Measurements from ENCODE around the gene POU2AF2.

- TF ChIP-seq E2F5 (CRISPR knock-in tag; IDR thresholded peaks at IDR 0.05): no peak
- no peak for TF ChIP-seq TCF7 (CRISPR knock-in tag; IDR thresholded peaks at IDR 0.05; ENCODE audit: low read depth)
- TF ChIP-seq, protein P1, sequence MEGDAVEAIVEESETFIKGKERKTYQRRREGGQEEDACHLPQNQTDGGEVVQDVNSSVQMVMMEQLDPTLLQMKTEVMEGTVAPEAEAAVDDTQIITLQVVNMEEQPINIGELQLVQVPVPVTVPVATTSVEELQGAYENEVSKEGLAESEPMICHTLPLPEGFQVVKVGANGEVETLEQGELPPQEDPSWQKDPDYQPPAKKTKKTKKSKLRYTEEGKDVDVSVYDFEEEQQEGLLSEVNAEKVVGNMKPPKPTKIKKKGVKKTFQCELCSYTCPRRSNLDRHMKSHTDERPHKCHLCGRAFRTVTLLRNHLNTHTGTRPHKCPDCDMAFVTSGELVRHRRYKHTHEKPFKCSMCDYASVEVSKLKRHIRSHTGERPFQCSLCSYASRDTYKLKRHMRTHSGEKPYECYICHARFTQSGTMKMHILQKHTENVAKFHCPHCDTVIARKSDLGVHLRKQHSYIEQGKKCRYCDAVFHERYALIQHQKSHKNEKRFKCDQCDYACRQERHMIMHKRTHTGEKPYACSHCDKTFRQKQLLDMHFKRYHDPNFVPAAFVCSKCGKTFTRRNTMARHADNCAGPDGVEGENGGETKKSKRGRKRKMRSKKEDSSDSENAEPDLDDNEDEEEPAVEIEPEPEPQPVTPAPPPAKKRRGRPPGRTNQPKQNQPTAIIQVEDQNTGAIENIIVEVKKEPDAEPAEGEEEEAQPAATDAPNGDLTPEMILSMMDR (IDR thresholded peaks at IDR 0.05): no peak
- TF ChIP-seq ATF3 (CRISPR knock-in tag; conservative IDR thresholded peaks at IDR 0.05): no peak
- no peak for TF ChIP-seq SOX15 (CRISPR knock-in tag; IDR thresholded peaks at IDR 0.05)
- TF ChIP-seq ZNF671 (CRISPR knock-in tag; IDR thresholded peaks at IDR 0.05): no peak
- no peak for TF ChIP-seq ATF2 (CRISPR knock-in tag; IDR thresholded peaks at IDR 0.05; ENCODE audit: borderline replicate concordance, low read depth)
- no peak for TF ChIP-seq NFE2L1 (CRISPR knock-in tag; IDR thresholded peaks at IDR 0.05)
- TF ChIP-seq ZMAT4 (CRISPR knock-in tag; IDR thresholded peaks at IDR 0.05): no peak
- no peak for TF ChIP-seq SP1 (CRISPR knock-in tag; conservative IDR thresholded peaks at IDR 0.05)
- no peak for TF ChIP-seq CREB1 (CRISPR knock-in tag; IDR thresholded peaks at IDR 0.05)
- TF ChIP-seq, protein P2, sequence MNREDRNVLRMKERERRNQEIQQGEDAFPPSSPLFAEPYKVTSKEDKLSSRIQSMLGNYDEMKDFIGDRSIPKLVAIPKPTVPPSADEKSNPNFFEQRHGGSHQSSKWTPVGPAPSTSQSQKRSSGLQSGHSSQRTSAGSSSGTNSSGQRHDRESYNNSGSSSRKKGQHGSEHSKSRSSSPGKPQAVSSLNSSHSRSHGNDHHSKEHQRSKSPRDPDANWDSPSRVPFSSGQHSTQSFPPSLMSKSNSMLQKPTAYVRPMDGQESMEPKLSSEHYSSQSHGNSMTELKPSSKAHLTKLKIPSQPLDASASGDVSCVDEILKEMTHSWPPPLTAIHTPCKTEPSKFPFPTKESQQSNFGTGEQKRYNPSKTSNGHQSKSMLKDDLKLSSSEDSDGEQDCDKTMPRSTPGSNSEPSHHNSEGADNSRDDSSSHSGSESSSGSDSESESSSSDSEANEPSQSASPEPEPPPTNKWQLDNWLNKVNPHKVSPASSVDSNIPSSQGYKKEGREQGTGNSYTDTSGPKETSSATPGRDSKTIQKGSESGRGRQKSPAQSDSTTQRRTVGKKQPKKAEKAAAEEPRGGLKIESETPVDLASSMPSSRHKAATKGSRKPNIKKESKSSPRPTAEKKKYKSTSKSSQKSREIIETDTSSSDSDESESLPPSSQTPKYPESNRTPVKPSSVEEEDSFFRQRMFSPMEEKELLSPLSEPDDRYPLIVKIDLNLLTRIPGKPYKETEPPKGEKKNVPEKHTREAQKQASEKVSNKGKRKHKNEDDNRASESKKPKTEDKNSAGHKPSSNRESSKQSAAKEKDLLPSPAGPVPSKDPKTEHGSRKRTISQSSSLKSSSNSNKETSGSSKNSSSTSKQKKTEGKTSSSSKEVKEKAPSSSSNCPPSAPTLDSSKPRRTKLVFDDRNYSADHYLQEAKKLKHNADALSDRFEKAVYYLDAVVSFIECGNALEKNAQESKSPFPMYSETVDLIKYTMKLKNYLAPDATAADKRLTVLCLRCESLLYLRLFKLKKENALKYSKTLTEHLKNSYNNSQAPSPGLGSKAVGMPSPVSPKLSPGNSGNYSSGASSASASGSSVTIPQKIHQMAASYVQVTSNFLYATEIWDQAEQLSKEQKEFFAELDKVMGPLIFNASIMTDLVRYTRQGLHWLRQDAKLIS (CRISPR knock-in tag; IDR thresholded peaks at IDR 0.05; ENCODE audit: borderline replicate concordance): no peak
- no peak for TF ChIP-seq MXD4 (CRISPR knock-in tag; IDR thresholded peaks at IDR 0.05; ENCODE audit: borderline replicate concordance)
These were observed 84.8 kb downstream of the POU2AF2 start for GRCh38 chr11:111330234-111330893.

Data from WTC11 (cell line).